ENCODE data around the gene VAMP2.

Gene VAMP2

GRCh38 chr17:8155231-8155995, 7.3 kb downstream of the VAMP2 start:
- Histone ChIP-seq H3K27ac (ENCODE audit: poor library complexity, severe bottlenecking) (peak overlapping the region; percentile 98), H3K4me3 (ENCODE audit: severe bottlenecking) (peak overlapping the region; percentile 82), H3K9me3 (ENCODE audit: severe bottlenecking) (no peaks in the 10 kb centered on the region), H3K36me3 (ENCODE audit: low read depth) (peaks cover 63% of the 10 kb centered on the region), H3K27me3 (ENCODE audit: insufficient read depth, poor library complexity, severe bottlenecking) (no peaks in the 10 kb centered on the region), H3K4me1 (ENCODE audit: insufficient read depth, poor library complexity, severe bottlenecking) (peaks cover 16% of the 10 kb centered on the region)
- ATAC-seq (ENCODE audit: low read depth) (no peak), DNase-seq (ENCODE audit: low spot score) (no peak)
- no peak for TF ChIP-seq CTCF (IDR thresholded peaks at IDR 0.05; ENCODE audit: poor library complexity, severe bottlenecking)

- DNase-seq (ENCODE audit: low spot score) (no peak), ATAC-seq (ENCODE audit: low read depth) (no peak)
- H3K36me3 ChIP-seq (ENCODE audit: low read depth) = peaks cover 66% of the 10 kb centered on the region
- no peaks in the 10 kb centered on the region for H3K9me3 ChIP-seq (ENCODE audit: severe bottlenecking)
- no peaks in the 10 kb centered on the region for H3K27me3 ChIP-seq (ENCODE audit: insufficient read depth, poor library complexity, severe bottlenecking)
- H3K4me3 ChIP-seq (ENCODE audit: severe bottlenecking) = peak overlapping the region; percentile 82
- peaks cover 16% of the 10 kb centered on the region for H3K4me1 ChIP-seq (ENCODE audit: insufficient read depth, poor library complexity, severe bottlenecking)
- TF ChIP-seq CTCF (IDR thresholded peaks at IDR 0.05; ENCODE audit: poor library complexity, severe bottlenecking) = no peak
- H3K27ac ChIP-seq (ENCODE audit: poor library complexity, severe bottlenecking) = peak overlapping the region; percentile 98
Measured at GRCh38 chr17:8154608-8155155, 8.1 kb downstream of the VAMP2 start.

- Histone ChIP-seq H3K36me3 (ENCODE audit: low read depth) (peaks cover 67% of the 10 kb centered on the region), H3K4me3 (ENCODE audit: severe bottlenecking) (peak overlapping the region; percentile 82), H3K27me3 (ENCODE audit: insufficient read depth, poor library complexity, severe bottlenecking) (no peaks in the 10 kb centered on the region), H3K9me3 (ENCODE audit: severe bottlenecking) (no peaks in the 10 kb centered on the region), H3K4me1 (ENCODE audit: insufficient read depth, poor library complexity, severe bottlenecking) (peaks cover 16% of the 10 kb centered on the region), H3K27ac (ENCODE audit: poor library complexity, severe bottlenecking) (peak overlapping the region; percentile 98)
- ATAC-seq (ENCODE audit: low read depth) (peak; percentile 24), DNase-seq (ENCODE audit: low spot score) (peak; percentile 98)
- no peak for TF ChIP-seq CTCF (IDR thresholded peaks at IDR 0.05; ENCODE audit: poor library complexity, severe bottlenecking)
Measured at GRCh38 chr17:8153957-8154607, 8.7 kb downstream of the VAMP2 start.

- Histone ChIP-seq H3K9me3 (ENCODE audit: severe bottlenecking) (no peaks in the 10 kb centered on the region), H3K36me3 (ENCODE audit: low read depth) (peaks cover 71% of the 10 kb centered on the region), H3K27ac (ENCODE audit: poor library complexity, severe bottlenecking) (peak overlapping the region; percentile 98), H3K4me3 (ENCODE audit: severe bottlenecking) (peak overlapping the region; percentile 82), H3K4me1 (ENCODE audit: insufficient read depth, poor library complexity, severe bottlenecking) (peaks cover 16% of the 10 kb centered on the region), H3K27me3 (ENCODE audit: insufficient read depth, poor library complexity, severe bottlenecking) (no peaks in the 10 kb centered on the region)
- ATAC-seq (ENCODE audit: low read depth) (peak; percentile 44), DNase-seq (ENCODE audit: low spot score) (peak; percentile 93)
- TF ChIP-seq CTCF (IDR thresholded peaks at IDR 0.05; ENCODE audit: poor library complexity, severe bottlenecking) = no peak
Measured at GRCh38 chr17:8153525-8153956, 9.2 kb downstream of the VAMP2 start.
